ENCODE data around the gene CDC42EP3.

GRCh38 chr2:37720533-37721200, 49.2 kb upstream of the CDC42EP3 start:
- no peak for TF ChIP-seq POLR2A (IDR thresholded peaks at IDR 0.05; ENCODE audit: low read length)
- TF ChIP-seq GATA1 (IDR thresholded peaks at IDR 0.05; ENCODE audit: low read depth, low read length), result no peak

Measured in erythroblast (primary cell).